Measurements from ENCODE around the gene EN1.

EN1 gene

GRCh38 chr2:118816669-118817068 is 30.8 kb downstream of the EN1 start:
- DNase-seq: no peak

GRCh38 chr2:118815731-118816130 is 31.7 kb downstream of the EN1 start:
- no peak for DNase-seq

GRCh38 chr2:118815314-118815713 is 32.1 kb downstream of the EN1 start:
- no peak for DNase-seq

GRCh38 chr2:118814368-118814767 is 33.1 kb downstream of the EN1 start:
- DNase-seq: no peak

DNA sequence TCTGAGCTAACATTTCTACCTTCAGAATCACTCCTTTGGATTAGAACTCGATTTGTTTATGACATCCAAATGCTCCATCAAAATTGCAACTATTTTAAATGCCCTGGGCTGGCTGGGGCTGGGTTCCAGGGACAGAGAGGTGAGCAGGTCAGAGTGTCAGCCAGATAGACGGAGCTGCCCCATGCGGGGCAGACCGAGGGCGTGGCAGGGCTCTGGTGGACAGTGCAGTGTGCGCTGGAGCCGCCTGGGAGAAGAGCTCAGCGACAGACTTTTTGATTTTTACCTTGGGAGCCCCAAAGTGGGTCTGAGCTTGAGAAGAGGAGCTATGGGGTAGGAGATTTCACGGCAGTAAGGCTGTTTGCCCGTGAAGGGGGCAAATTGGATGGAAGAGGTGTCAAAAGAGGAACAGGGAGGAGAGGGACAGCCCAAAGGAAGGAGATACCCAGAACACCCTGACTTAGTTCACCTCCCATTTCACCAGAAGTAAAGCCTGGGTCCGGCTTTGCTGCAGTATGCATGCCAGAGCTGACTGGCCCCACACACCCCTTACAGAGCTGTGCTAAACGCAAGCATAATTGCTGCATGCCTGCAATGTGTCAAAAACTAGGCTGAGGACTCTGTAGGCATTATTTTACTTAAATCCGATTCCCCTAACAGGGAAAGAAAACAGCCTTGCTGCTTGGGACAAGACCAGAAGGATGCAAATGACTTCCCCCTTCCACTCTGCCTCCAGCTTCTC is 33.7 kb downstream of the EN1 start:
- no peak for DNase-seq

GRCh38 chr2:118813111-118813510 is 34.3 kb downstream of the EN1 start:
- DNase-seq: no peak

GRCh38 chr2:118812552-118812951 is 34.9 kb downstream of the EN1 start:
- no peak for DNase-seq

DNA sequence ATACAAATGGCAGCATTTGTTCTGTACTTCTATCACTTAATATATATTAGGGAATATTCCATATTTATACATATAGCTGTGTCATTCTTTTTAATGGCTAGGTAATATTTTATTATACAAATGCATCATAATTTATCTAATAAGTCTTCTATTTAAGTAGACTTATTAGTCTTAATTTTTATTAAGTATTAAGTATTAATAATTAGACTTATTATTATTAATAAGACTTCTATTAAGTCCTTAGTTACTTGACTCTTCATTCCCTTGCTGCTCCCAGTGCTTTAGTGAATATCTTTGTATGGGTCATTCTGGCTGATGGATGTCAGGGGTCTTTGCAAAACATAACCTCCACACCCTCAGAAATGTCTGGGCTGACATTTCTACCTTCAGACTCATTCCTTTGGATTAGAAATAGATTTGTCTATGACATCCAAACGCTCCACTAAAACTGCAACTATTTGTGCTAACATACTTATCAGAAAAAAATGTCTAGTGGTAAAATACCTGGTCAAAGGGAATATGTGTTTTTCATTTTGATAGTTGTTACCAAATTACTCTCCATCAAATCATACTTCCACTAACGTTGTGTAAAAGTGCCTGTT is 35.8 kb downstream of the EN1 start:
- DNase-seq: no peak

- DNase-seq: no peak
These were observed 36.7 kb downstream of the EN1 start for GRCh38 chr2:118810766-118811165.

DNA sequence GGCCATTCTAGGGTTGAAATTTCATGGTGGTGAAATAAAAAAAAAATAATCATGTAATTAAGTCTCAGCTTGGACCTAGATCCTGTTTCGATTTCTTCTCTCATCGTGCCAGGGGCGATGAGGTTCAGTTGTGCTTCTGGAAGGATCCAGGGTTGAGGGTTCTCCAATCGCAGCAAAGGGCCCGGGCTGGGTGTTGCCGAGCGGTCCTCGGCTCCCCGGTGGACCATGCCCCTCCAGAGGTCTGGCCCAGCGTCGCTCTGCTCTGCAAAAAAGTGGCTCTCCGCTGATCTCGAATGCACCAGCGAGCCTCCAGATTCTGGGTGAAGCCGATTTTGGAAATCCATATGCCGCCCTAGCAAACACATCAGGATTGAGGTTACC is 39.0 kb downstream of the EN1 start:
- no peak for DNase-seq

DNA sequence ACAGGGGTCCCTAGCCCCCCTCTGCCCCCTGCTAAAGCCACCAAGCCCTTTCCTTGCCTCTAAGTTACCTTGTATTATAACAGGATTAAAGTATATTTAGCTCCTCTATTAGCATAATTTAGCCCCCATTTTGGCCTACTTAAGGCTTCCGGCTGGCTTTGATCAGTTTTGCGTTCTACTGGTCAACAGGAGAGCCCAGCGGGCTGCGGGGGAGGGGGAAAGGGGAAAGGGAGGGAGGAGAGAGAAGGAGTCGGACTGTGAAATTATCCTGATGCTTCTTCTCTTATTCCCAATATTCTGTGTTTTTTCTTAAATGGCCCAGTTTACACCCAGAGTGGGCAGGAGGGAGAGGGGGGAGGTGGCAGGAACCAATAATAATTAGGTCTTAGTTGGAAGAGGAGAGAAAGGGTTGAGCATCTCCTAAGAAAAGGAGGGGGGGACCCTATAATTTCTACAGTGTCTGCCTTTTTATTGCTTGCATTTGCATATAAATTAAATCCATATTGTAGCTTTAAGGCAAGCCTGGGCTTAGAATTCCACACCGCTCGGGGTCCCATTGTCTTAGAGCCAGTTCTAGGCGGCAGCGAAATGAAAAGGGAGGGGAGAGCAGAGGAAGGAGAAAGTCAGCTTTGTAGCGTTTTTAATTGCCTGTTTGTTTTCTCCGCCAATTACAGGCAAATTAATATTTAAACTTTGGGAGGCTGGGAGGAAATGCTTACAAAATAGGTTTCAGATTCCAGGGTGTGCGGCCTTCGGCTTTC is 39.6 kb downstream of the EN1 start:
- DNase-seq: no peak

DNA sequence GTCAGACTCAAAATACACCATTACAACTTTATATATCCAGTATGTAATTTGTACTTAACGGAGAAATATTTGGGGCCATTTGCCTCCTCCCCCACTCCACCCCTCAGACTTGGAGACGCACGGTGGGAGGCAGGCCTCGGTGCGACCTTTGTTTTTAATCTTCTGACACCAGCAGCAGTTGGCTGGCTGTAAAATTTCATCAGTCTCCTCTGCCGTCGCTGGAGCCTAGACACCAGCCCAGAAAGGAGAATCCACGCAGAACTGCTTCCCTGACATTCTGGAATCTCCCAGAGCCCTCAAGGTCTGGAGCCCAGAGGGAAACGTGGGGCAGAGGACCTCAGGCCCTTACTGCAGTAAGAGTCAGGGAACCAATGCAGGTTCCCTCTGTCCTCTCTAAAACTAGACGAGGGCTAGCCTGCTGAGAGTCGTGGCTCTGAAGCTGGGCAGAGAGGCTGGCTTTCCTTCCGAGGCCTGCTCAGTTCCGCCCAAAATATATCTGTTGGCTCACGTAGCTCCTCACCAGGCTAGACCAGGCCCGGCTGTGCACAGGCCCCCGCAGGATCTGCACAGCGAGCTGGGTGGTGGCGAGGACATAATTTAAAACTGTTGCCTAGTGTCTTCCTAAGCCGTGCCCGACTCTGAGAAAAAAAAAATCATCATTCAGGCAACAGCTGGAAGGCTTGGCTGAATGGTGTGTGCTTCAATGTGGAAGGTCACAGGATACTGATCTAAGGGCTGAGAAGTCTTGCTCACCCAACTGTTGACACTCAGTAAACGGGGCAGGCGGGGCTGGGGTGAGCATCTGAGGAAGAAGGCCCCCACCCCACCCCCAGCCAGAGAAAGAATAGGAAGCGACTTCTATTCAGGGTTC is 40.4 kb downstream of the EN1 start:
- no peak for DNase-seq

DNA sequence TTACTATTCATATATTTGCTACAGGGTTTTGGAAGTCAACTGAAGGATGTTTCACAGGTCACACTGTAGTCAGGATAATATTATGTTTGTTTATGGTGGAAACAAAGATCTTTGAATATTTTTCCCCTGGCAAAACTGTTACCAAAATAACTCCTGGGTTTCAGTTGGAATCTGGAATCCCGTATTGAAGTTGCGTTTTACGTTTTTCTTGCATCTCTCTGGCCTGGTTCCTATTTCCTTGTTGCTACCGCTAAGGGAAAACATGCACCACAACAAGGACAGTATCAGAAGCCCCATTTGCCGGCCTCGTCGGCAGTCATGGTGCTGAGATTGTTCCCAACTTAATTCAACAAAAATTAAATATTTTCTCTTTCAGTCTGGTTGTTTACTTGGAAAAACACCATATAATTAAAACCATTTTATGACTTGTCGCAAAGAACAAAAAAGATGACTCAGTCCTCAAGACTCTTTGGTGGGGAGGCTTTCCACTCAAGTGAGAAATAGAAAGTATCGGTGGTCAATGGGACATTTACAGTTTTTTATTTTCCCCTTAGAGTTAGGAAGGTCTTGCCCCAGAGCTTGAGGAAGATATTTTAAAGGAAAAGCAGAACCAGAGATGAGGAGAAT is 42.3 kb downstream of the EN1 start:
- DNase-seq: no peak

DNA sequence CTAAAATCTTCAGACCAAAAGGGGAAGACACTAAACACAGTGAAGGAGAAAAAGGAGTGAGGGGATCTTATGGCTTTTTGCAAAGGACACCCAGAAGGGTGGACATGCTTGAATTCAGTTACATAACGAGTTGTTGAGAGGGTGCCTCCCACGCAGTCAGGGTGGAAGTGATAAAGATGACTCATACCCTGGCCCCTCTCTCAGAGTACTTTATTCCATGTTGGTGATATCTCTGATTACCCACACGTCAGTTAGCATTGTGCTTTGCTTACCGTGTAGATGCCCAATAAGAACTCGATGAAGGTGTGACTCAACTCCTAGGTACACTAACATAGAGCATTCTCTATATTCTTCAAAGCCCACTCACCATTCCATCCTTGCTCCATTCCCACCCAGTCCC is 44.4 kb downstream of the EN1 start:
- no peak for DNase-seq

DNA sequence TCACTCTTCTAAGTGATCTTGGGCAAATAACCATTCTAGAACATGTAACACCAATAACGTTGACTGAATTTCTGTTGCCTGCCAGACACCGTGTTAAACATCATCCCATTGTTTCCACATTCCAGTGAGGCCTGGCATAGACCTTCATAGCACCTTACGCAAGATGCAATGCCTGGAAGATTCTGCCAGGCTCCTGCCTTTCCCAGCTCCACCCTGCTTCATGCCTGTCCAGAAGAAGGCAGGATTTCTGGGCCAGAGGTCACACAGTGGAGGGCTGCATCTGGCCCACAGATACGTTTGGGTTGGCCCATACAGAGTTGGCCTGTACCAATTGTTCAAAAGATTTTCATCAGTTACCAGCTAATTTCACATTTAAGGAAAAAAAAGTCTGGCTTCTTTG is 46.3 kb downstream of the EN1 start:
- DNase-seq: no peak

GRCh38 chr2:118800736-118801135 is 46.7 kb downstream of the EN1 start:
- DNase-seq: no peak

DNA sequence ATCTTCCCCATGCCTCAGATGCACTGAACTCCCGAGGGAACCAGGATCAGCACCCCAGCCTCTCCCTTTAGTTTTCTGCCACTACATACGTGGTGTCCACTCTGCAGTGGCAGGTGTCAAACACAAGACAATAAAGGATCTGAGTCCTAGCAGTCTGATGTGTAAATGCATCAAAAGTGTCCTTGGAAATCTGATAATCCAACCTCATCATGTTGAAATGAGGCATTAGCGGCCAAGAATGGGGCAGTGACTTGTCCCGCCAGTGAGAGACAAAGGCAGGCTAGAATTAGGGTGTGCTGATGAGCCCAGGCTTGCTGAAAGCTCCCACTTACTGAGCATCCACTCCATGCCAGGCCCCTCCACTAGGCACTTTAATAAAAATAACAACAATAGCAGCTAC is 52.9 kb downstream of the EN1 start:
- DNase-seq: no peak
